Myometrial cell (primary cell): Measurements from ENCODE around the gene SMPD1. TPM values are rescaled to one million over a fixed set of nuclear protein-coding genes. Genes with fewer than 3 reads are reported as not detected.

Experiments used
- total RNA-seq: library from RNA; depleted of rRNA; stranded (reverse); fragments of >200 nt; gene quantifications from 2 replicates; pipeline ENCODE4 v1.2.3, GENCODE V29; 2015

The SMPD1 gene
- 78.9 and 106 TPM in 2 replicates for total RNA-seq

GRCh38 chr11:6389905-6390717 is at the start of gene SMPD1:
Gene SMPD1, plus strand, starts transcription at chr11:6390474. Its CDS starts 125 bp downstream, at chr11:6390599.

GRCh38 chr11:6419009-6419631 is 28.8 kb downstream of the SMPD1 start, which contains the start of gene APBB1:
Gene APBB1, minus strand, starts transcription at chr11:6419094. Its CDS starts 7,747 bp downstream, at chr11:6411347.

GRCh38 chr11:6440906-6441358 is 50.7 kb downstream of the SMPD1 start, which contains the start of gene HPX:
Gene HPX, minus strand, starts transcription at chr11:6440987. Its CDS starts 24 bp downstream, at chr11:6440963.

Other genes starting within 250 kb of the SMPD1 start
- gene OR52B2, start 220.1 kb upstream of the SMPD1 start, total RNA-seq: not detected in 2 replicates
- gene OR52W1, start 191.2 kb upstream of the SMPD1 start, total RNA-seq: not detected in 2 replicates
- gene C11orf42, start 184.9 kb upstream of the SMPD1 start, total RNA-seq: not detected in 2 replicates
- gene FHIP1B, start 155.8 kb upstream of the SMPD1 start, total RNA-seq: 9.4 and 13.0 TPM in 2 replicates
- not detected in 2 replicates for gene CNGA4, start 151.4 kb upstream of the SMPD1 start, total RNA-seq
- not detected in 2 replicates for gene CCKBR, start 130.6 kb upstream of the SMPD1 start, total RNA-seq
- gene CAVIN3, start 70.0 kb upstream of the SMPD1 start, total RNA-seq: 515 and 705 TPM in 2 replicates
- 48.4 and 60.6 TPM in 2 replicates for gene APBB1, start 28.6 kb downstream of the SMPD1 start, total RNA-seq
- not detected in 2 replicates for gene HPX, start 50.5 kb downstream of the SMPD1 start, total RNA-seq
- gene TRIM3, start 83.5 kb downstream of the SMPD1 start, total RNA-seq: 12.8 and 26.5 TPM in 2 replicates
- gene ARFIP2, start 90.9 kb downstream of the SMPD1 start, total RNA-seq: 87.0 and 106 TPM in 2 replicates
- 53.2 and 55.1 TPM in 2 replicates for gene TIMM10B, start 91.0 kb downstream of the SMPD1 start, total RNA-seq
- 0.86 and 3.0 TPM in 2 replicates for gene DNHD1, start 106.8 kb downstream of the SMPD1 start, total RNA-seq
- gene RRP8, start 213.1 kb downstream of the SMPD1 start, total RNA-seq: 6.1 and 16.3 TPM in 2 replicates
- 326 and 346 TPM in 2 replicates for gene ILK, start 213.3 kb downstream of the SMPD1 start, total RNA-seq
- gene TAF10, start 221.7 kb downstream of the SMPD1 start, total RNA-seq: 65.6 and 79.6 TPM in 2 replicates
- gene TPP1, start 228.9 kb downstream of the SMPD1 start, total RNA-seq: 24.5 and 47.7 TPM in 2 replicates